Measurements from ENCODE around the gene ZCCHC9.
"Not testable (repeated sequence)": the region's sequence is repeated elsewhere in the genome, so short reads cannot be mapped to it uniquely, and the experiment has no call there.

The ZCCHC9 gene

GRCh38 chr5:81301271-81302015 is at the start of gene ZCCHC9:
ZCCHC9 (plus strand) TSS chr5:81301587; CDS start chr5:81304758, 3,171 bp downstream.
- peak; percentile 97 for DNase-seq

GRCh38 chr5:81251922-81252321 is 49.5 kb upstream of the ZCCHC9 start:
- DNase-seq = no peak

GRCh38 chr5:81252904-81253303 is 48.5 kb upstream of the ZCCHC9 start:
- DNase-seq = no peak

GRCh38 chr5:81253875-81254274 is 47.5 kb upstream of the ZCCHC9 start:
- DNase-seq = no peak

GRCh38 chr5:81254886-81255559 is 46.4 kb upstream of the ZCCHC9 start:
- DNase-seq = no peak

GRCh38 chr5:81256766-81257165 is 44.6 kb upstream of the ZCCHC9 start:
- no peak for DNase-seq

- DNase-seq = not testable (repeated sequence)
Measured at GRCh38 chr5:81262796-81263195, 38.6 kb upstream of the ZCCHC9 start.

GRCh38 chr5:81265101-81265500 is 36.3 kb upstream of the ZCCHC9 start:
- no peak for DNase-seq

- DNase-seq = peak; percentile 24
Measured at GRCh38 chr5:81268521-81269196, 32.7 kb upstream of the ZCCHC9 start.

GRCh38 chr5:81269751-81270393 is 31.5 kb upstream of the ZCCHC9 start:
- no peak for DNase-seq

GRCh38 chr5:81270394-81271027 is 30.9 kb upstream of the ZCCHC9 start:
- DNase-seq = not testable (repeated sequence)

GRCh38 chr5:81283976-81284375 is 17.4 kb upstream of the ZCCHC9 start:
- DNase-seq = no peak

GRCh38 chr5:81286059-81286617 is 15.2 kb upstream of the ZCCHC9 start:
- no peak for DNase-seq

- DNase-seq = no peak
Measured at GRCh38 chr5:81288021-81288433, 13.4 kb upstream of the ZCCHC9 start.

GRCh38 chr5:81290146-81290545 is 11.2 kb upstream of the ZCCHC9 start:
- DNase-seq = no peak

- DNase-seq = no peak
Measured at GRCh38 chr5:81292130-81292529, 9.3 kb upstream of the ZCCHC9 start.

- not testable (repeated sequence) for DNase-seq
Measured at GRCh38 chr5:81294021-81294420, 7.4 kb upstream of the ZCCHC9 start.

GRCh38 chr5:81297531-81297930 is 3.9 kb upstream of the ZCCHC9 start:
- no peak for DNase-seq

- DNase-seq = peak; percentile 59
Measured at GRCh38 chr5:81300921-81301270, 491 bp upstream of the ZCCHC9 start.

- DNase-seq = no peak
Measured at GRCh38 chr5:81302596-81302995, 1.2 kb downstream of the ZCCHC9 start.

GRCh38 chr5:81303563-81303962 is 2.2 kb downstream of the ZCCHC9 start:
- no peak for DNase-seq

- DNase-seq = no peak
Measured at GRCh38 chr5:81305785-81306184, 4.4 kb downstream of the ZCCHC9 start.

- no peak for DNase-seq
Measured at GRCh38 chr5:81308836-81309235, 7.4 kb downstream of the ZCCHC9 start.
